UCSD-AML1 (cell line): Measurements from ENCODE around the gene CFAP54.
"Not testable (repeated sequence)": the region's sequence is repeated elsewhere in the genome, so short reads cannot be mapped to it uniquely, and the experiment has no call there.

ENCODE experiments used
- DNase-seq: peaks from one replicate; lab custom pipeline; 2025; ENCODE audit not compliant: unreplicated experiment; lab: John Stamatoyannopoulos, UW

The CFAP54 gene

DNA sequence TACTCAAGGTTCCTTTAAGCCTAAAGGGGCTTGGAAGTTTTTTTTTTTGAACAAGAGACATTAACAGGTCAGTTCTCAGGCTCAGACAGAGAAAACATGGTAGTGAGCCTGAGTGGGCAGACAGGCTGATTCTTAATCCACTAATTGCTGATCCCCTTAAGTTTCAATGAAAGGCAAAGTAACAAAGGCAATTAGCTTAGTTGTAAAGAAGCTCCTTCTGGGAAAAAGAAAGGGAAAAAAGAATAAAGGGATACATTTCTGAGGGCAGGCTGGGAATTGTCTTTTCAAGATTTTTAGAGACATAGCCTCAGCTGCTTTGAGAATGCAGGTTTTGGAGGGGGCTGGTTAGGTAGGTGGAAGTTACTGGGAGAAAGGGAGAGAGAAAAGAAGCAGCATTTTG lies 133.8 kb downstream of the CFAP54 start:
- DNase-seq = no peak

GRCh38 chr12:96623656-96624217 lies 134.4 kb downstream of the CFAP54 start:
- no peak for DNase-seq

- DNase-seq = no peak
Measured at GRCh38 chr12:96635844-96636243, 146.5 kb downstream of the CFAP54 start.

- no peak for DNase-seq
Measured at GRCh38 chr12:96636895-96637294, 147.5 kb downstream of the CFAP54 start.

- no peak for DNase-seq
Measured at GRCh38 chr12:96648923-96649322, 159.5 kb downstream of the CFAP54 start.

DNA sequence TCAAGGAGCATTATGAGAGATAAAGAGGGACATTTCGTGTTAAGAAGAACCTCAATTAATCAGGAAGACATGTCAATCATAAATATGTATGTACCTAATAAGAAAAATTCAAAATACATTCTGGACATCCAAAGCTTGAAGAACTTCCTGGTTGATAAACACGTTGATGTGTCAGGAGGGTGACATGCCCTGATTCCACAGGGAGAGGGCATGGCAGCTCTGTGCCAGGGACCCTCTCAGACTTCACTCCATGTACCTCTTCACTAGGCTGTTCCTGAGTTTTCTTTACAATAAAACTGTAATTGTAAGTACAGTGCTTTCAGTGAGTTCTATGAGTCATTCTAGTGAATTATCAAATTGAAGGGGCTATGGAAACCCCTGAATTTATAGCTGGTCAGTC lies 163.5 kb downstream of the CFAP54 start:
- no peak for DNase-seq

DNA sequence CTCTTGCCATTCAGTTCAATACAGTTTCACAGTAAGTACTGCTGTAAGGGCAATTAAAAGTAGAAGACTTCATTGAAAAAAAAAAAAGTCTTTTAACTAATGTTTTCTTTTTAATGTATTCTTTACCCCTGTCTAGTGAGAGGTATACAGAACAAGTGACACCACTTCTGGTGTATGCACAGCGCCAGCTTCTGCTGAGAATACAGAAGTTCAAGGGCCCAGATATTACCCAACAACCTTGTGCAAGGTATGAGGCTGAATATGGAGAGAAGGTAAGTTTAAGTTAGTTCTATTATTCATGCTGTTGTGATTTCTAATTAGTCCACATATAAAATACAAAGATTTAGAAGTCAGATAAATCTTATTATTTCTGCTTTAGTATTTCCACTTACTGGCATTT lies 168.7 kb downstream of the CFAP54 start:
- no peak for DNase-seq

DNA sequence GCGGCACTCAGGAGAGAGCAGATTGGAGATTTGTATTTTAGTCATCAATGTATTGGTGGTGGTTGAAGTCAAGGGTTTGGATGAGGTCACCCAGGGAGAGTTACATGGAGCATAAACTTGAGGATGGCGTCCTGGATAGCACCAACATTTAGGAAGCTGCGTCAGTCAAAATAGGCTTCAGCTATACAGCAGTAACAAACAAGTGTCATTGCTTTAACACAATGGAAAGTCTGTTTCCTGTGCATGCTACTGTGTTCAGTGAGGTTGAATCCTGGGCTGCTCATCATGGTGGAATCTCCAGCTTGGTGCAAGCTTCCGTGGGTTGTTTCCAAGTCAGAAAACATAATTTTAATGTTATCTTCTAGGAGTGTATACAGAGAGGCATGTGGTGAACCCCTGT lies 180.4 kb downstream of the CFAP54 start:
- no peak for DNase-seq

GRCh38 chr12:96670334-96670899 lies 181.0 kb downstream of the CFAP54 start:
- DNase-seq = no peak

DNA sequence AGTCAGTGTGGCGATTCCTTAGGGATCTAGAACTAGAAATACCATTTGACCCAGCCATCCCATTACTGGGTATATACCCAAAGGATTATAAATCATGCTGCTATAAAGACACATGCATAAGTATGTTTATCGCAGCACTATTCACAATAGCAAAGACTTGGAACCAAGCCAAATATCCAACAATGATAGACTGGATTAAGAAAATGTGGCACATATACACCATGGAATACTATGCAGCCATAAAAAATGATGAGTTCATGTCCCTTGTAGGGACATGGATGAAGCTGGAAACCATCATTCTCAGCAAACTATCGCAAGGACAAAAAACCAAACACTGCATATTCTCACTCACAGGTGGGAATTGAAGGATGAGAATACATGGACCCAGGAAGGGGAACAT lies 186.1 kb downstream of the CFAP54 start:
- DNase-seq = not testable (repeated sequence)

DNA sequence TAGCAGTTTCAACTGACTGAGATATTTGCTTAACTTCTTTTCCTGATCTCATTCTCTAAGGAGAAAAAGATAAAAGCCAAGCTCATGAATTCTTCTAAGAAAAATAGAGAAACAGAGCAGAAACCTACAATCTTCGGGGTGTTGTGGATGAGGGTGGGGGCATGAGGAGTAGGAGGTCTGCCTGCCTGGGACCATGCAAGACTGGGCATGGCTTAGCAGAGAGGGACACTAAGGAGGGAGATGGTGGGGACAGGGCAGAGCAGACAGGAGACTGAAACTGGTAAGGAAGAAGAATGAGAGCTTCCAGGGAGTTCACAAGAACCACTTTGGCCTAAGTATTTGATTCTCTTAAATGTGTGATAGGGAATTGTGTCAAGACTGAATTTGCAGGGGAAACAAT lies 188.0 kb downstream of the CFAP54 start:
- no peak for DNase-seq

GRCh38 chr12:96687719-96688118 lies 198.3 kb downstream of the CFAP54 start:
- DNase-seq = no peak

GRCh38 chr12:96698521-96698920 lies 209.1 kb downstream of the CFAP54 start:
- no peak for DNase-seq

DNA sequence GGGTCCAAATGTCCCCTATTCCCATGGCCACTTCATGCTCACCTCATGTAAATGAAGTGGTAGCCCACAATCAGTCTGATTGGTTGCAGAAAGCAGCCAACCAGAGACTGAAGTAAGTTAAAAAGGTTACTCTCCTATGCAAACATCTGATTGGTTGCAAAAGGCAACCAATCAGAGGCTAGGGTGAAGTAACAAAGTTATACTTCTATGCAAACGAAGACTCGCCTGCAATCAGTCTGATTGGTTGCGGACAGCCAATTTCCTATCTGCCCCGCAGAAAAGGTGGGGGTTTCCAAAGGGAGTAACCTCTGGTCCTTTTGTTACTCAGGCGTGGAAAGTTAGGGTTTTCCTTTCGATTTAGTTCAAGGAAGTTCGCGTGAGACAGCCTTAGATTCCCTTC lies 209.6 kb downstream of the CFAP54 start:
- no peak for DNase-seq

DNA sequence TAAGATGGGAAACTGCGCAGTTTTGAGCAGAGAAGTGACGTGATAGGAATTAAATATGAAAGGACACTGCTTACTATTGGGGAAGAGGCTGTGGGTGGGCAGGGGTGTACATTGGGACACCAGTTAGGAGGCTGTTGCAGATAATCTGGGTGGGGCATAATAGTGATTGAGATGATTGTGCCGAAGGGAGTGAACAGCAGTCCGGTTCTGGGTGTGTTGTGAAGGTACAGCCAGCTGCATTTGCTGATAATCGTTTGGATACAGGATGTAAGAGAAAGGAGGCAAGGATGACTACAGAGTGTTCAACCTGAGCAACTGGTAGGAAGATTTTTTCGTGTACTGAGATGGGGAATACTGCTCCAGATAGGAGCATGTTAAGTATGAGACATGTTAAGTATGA lies 212.5 kb downstream of the CFAP54 start:
- no peak for DNase-seq

- DNase-seq = no peak
Measured at GRCh38 chr12:96710127-96710745, 220.9 kb downstream of the CFAP54 start.

DNA sequence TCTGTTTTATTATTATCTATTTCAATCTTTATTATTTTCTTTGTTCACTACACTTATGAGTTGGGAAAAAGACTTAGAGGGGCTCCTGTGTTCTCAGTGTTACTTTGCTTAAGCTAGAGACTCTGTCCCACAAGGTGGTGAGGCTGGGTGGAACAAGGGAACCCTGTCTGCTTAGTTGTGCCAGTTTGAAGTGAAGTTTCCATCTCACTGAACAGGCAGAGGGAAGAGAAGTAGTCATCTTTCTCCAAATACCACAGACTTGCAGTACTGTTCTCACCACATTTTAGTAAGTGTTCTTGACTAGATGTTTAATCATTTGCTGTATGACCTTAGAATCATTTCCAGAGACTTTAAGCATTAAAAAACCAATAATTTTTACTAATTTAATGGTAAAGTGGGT lies 222.0 kb downstream of the CFAP54 start:
- no peak for DNase-seq

DNA sequence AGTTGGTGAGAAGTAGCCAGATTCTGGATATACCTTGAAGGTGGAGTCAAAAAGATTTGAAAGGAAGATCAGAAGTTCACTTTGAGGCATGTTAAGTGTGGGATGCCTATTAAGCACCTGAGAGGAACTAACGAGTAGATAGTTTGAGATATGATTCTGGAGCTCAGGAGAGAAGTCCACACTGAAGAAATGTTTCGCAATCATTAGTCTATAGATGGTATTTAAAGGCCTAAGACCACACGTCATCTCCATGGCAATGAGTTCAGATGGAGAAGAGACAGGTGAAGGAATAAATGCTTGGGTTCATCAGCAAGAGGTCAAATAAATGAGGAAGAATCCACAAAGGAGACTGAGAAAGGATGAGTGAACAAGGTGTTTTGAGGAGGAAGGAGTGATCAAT lies 224.8 kb downstream of the CFAP54 start:
- DNase-seq = no peak

- DNase-seq = no peak
Measured at GRCh38 chr12:96719660-96720362, 230.4 kb downstream of the CFAP54 start.

GRCh38 chr12:96720363-96720705 lies 231.0 kb downstream of the CFAP54 start:
- no peak for DNase-seq

- DNase-seq = not testable (repeated sequence)
Measured at GRCh38 chr12:96729466-96729865, 240.1 kb downstream of the CFAP54 start.

GRCh38 chr12:96729886-96730285 lies 240.5 kb downstream of the CFAP54 start:
- no peak for DNase-seq
